ENCODE data around the gene ABTB2. TPM values are rescaled to one million over a fixed set of nuclear protein-coding genes. Genes with fewer than 3 reads are reported as not detected.

ABTB2 gene
- total RNA-seq, 1 experiment from 2014 or later, result 5.5 TPM

DNA sequence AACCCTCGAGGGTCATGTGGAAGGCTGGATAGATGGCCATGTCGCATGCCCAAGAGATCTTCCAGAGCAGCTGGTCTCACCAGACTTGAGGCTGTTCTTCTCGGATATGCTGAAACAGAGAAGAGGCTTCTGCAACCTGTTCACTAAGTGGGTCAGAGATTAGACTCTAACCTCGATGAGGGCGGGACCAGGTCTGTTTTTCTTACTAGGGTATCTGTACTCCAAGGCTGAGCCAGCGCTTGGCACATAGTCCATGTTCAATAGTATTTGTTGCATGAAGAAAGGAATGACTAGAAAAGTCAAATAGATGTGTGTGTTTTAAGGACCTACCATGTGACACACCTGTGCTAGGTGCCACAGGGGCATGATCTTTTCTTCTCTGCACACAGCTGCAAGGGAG, 43.6 kb downstream of the ABTB2 start:
- Mint-ChIP-seq H3K9me3 (no peaks in the 10 kb centered on the region), H3K27me3 (ENCODE audit: low read depth) (no peaks in the 10 kb centered on the region), H3K4me3 (no peak overlapping the region), H3K4me1 (peaks cover 19 to 22% of the 10 kb centered on the region in 2 experiments), H3K36me3 (ENCODE audit: insufficient read depth in 1 of 3, low read depth in 3 of 3) (no peaks in the 10 kb centered on the region), H3K27ac (no peak overlapping the region)
- H4K91ac ChIP-seq (ENCODE audit: insufficient read length, low read depth, low read length), result no peak overlapping the region
- WGBS (ENCODE audit: extremely low coverage, insufficient read length, low lambda C conversion rate), result no CpG with 5 or more reads among the region's 6 CpGs
- no peak overlapping the region for H3K56ac ChIP-seq (ENCODE audit: insufficient read length, low read depth, low read length)
- H2BK5ac ChIP-seq (ENCODE audit: insufficient read length, low read length), result no peak overlapping the region
- H3K79me1 ChIP-seq (ENCODE audit: insufficient read depth, low read depth, low read length, poor library complexity, severe bottlenecking), result no peaks in the 10 kb centered on the region
- no peaks in the 10 kb centered on the region for H3K9me3 ChIP-seq (ENCODE audit: control insufficient read depth, low read depth, low read length)
- no peak for DNase-seq
- H3K4me2 ChIP-seq (ENCODE audit: insufficient read depth, insufficient read length, low read length), result no peak overlapping the region
- H3K4ac ChIP-seq (ENCODE audit: low read depth, low read length), result no peak overlapping the region
- no peak overlapping the region for H4K8ac ChIP-seq (replicated peaks; ENCODE audit: insufficient read length, low read depth, low read length)
- H3K4me1 ChIP-seq (ENCODE audit: insufficient read depth, low read length), result peaks cover 3% of the 10 kb centered on the region
- no peak overlapping the region for H3K14ac ChIP-seq (ENCODE audit: insufficient read depth, low read length)
- H3K9ac ChIP-seq (ENCODE audit: extremely low read depth, insufficient read length, low read length), result no peak overlapping the region
- TF ChIP-seq, protein P1, sequence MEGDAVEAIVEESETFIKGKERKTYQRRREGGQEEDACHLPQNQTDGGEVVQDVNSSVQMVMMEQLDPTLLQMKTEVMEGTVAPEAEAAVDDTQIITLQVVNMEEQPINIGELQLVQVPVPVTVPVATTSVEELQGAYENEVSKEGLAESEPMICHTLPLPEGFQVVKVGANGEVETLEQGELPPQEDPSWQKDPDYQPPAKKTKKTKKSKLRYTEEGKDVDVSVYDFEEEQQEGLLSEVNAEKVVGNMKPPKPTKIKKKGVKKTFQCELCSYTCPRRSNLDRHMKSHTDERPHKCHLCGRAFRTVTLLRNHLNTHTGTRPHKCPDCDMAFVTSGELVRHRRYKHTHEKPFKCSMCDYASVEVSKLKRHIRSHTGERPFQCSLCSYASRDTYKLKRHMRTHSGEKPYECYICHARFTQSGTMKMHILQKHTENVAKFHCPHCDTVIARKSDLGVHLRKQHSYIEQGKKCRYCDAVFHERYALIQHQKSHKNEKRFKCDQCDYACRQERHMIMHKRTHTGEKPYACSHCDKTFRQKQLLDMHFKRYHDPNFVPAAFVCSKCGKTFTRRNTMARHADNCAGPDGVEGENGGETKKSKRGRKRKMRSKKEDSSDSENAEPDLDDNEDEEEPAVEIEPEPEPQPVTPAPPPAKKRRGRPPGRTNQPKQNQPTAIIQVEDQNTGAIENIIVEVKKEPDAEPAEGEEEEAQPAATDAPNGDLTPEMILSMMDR (conservative IDR thresholded peaks at IDR 0.05), result no peak
- H2BK15ac ChIP-seq (ENCODE audit: low read depth, low read length), result no peak overlapping the region
- H3K23ac ChIP-seq (ENCODE audit: insufficient read length, low read depth, low read length), result no peak overlapping the region
- H3K23me2 ChIP-seq (ENCODE audit: insufficient read length, low read depth, low read length, poor library complexity, severe bottlenecking), result no peaks in the 10 kb centered on the region
- no peaks in the 10 kb centered on the region for H3K79me2 ChIP-seq (ENCODE audit: insufficient read depth, low read length)
- no peak overlapping the region for H2BK12ac ChIP-seq (ENCODE audit: insufficient read length, low read depth, low read length)
- no peaks in the 10 kb centered on the region for H4K20me1 ChIP-seq (ENCODE audit: control insufficient read depth, insufficient read depth, insufficient read length)
- no peak overlapping the region for H4K5ac ChIP-seq (ENCODE audit: insufficient read length, low read depth, low read length)
- H2BK120ac ChIP-seq (ENCODE audit: low read depth, low read length, poor library complexity, severe bottlenecking), result no peak overlapping the region
- H3K27ac ChIP-seq (ENCODE audit: insufficient read length, low read depth, low read length), result no peak overlapping the region
- no peak overlapping the region for H3K18ac ChIP-seq (ENCODE audit: insufficient read length, low read depth, low read length)
- H2AK5ac ChIP-seq (ENCODE audit: insufficient read length, low read length), result no peak overlapping the region
- H2AFZ ChIP-seq (ENCODE audit: low read length), result no peak overlapping the region
- no peaks in the 10 kb centered on the region for H3K27me3 ChIP-seq (ENCODE audit: insufficient read depth, low read length)
- H3T11ph ChIP-seq (ENCODE audit: low read length), result no peak overlapping the region
- no peak overlapping the region for H2BK20ac ChIP-seq (ENCODE audit: low read depth, low read length, poor library complexity, severe bottlenecking)
